C4-2B (cell line): ENCODE data around the gene MAEL.
"Not testable (repeated sequence)": the region's sequence is repeated elsewhere in the genome, so short reads cannot be mapped to it uniquely, and the experiment has no call there.

Source experiments
- CTCF ChIP-seq: fragments of 450-650 bp; conservative IDR thresholded peaks from 2 replicates; pipeline ENCODE4 v1.5.1; 2017; ENCODE audit warnings: mild to moderate bottlenecking
- ZFX ChIP-seq: fragments of 450-650 bp; IDR thresholded peaks from 2 replicates; pipeline ENCODE4 v1.6.1; 2017

GRCh38 chr1:167029553-167029952 lies 40.5 kb downstream of the MAEL start:
- TF ChIP-seq CTCF, ZFX: not testable (repeated sequence)
